GM21619 (cell line): ENCODE data around the gene RNF19B.

Experiments
- ATAC-seq: cut with Tn5 transposase; IDR thresholded peaks from one replicate; pipeline ENCODE4 v1.9.1; 2021; ENCODE audit not compliant: unreplicated experiment

RNF19B gene

GRCh38 chr1:32969566-32969965 lies 5.0 kb upstream of the RNF19B start:
- no peak for ATAC-seq

- no peak for ATAC-seq
These were observed 3.4 kb upstream of the RNF19B start for GRCh38 chr1:32967888-32968568.

GRCh38 chr1:32966900-32967299 lies 2.3 kb upstream of the RNF19B start:
- no peak for ATAC-seq

- no peak for ATAC-seq
These were observed 690 bp upstream of the RNF19B start for GRCh38 chr1:32965251-32965747.

GRCh38 chr1:32963746-32964460 lies 706 bp downstream of the RNF19B start:
- ATAC-seq: peak; percentile 24

GRCh38 chr1:32962248-32962896 lies 2.2 kb downstream of the RNF19B start:
- peak; percentile 28 for ATAC-seq

- no peak for ATAC-seq
These were observed 3.7 kb downstream of the RNF19B start for GRCh38 chr1:32960819-32961355.

- ATAC-seq: no peak
These were observed 4.3 kb downstream of the RNF19B start for GRCh38 chr1:32960342-32960741.

- ATAC-seq: no peak
These were observed 5.8 kb downstream of the RNF19B start for GRCh38 chr1:32958827-32959226.

GRCh38 chr1:32957017-32957416 lies 7.6 kb downstream of the RNF19B start:
- no peak for ATAC-seq

- no peak for ATAC-seq
These were observed 10.4 kb downstream of the RNF19B start for GRCh38 chr1:32954168-32954567.

- ATAC-seq: no peak
These were observed 11.1 kb downstream of the RNF19B start for GRCh38 chr1:32953495-32953894.

GRCh38 chr1:32949519-32949918 lies 15.1 kb downstream of the RNF19B start:
- no peak for ATAC-seq

- ATAC-seq: no peak
These were observed 15.7 kb downstream of the RNF19B start for GRCh38 chr1:32948905-32949304.

GRCh38 chr1:32948390-32948722 lies 16.3 kb downstream of the RNF19B start:
- no peak for ATAC-seq

GRCh38 chr1:32947669-32948389 lies 16.8 kb downstream of the RNF19B start:
- ATAC-seq: no peak

GRCh38 chr1:32946413-32946812 lies 18.2 kb downstream of the RNF19B start:
- no peak for ATAC-seq

GRCh38 chr1:32944180-32944579 lies 20.4 kb downstream of the RNF19B start:
- no peak for ATAC-seq

GRCh38 chr1:32939655-32940371 lies 24.8 kb downstream of the RNF19B start:
- ATAC-seq: no peak

GRCh38 chr1:32937061-32937460 lies 27.5 kb downstream of the RNF19B start:
- no peak for ATAC-seq

GRCh38 chr1:32934535-32934934 lies 30.1 kb downstream of the RNF19B start:
- ATAC-seq: no peak
